Measurements from ENCODE around the gene SRD5A2. TPM values are rescaled to one million over a fixed set of nuclear protein-coding genes. Genes with fewer than 3 reads are reported as not detected.

Gene SRD5A2
- total RNA-seq, 3 donors from 2014 or later, result 0.32 to 0.33 TPM; not detected in 1

DNA sequence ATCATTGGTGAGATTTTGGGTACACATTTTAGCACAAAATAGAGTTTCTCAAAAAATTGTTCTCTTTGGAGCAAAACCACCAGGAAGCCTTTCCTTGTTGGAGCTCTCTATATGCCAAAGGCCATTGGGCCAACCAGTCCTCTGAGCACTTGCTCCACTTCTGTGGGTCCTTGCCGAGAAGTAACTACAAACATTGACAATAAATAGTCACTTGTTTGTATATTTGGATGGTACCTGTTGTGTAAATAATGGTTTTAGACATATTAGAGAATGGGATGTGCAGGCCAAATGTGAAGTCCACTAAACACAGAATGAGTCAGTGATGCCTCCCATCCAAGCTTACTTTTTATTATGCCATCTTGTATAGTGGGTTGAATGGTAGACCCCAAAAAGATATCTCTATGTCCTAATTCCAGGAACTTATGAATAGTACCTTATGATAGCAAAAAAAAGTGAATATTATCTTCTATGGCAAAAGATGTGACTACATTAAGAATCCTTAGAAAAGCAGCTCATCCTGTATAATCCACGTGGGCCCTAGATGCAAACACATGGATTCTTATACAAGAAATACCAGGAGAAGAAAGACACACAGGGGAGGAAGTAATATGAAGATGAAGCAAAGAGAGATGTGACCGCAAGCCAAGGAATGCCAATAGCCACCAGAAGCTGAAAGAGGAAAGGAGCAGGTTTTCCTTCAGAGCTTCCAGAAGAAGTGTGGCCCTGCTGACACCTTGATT, 24.6 kb downstream of the SRD5A2 start:
- Histone ChIP-seq H3K4me3 (no peak overlapping the region), H3K27ac (no peak overlapping the region), H3K27me3 (no peaks in the 10 kb centered on the region), H3K36me3 (no peaks in the 10 kb centered on the region), H3K4me1 (no peaks in the 10 kb centered on the region), H3K9me3 (peaks cover 5 to 17% of the 10 kb centered on the region in 2 donors)
- no peak for TF ChIP-seq POLR2AphosphoS5 (IDR thresholded peaks at IDR 0.05)
- TF ChIP-seq, protein P1, sequence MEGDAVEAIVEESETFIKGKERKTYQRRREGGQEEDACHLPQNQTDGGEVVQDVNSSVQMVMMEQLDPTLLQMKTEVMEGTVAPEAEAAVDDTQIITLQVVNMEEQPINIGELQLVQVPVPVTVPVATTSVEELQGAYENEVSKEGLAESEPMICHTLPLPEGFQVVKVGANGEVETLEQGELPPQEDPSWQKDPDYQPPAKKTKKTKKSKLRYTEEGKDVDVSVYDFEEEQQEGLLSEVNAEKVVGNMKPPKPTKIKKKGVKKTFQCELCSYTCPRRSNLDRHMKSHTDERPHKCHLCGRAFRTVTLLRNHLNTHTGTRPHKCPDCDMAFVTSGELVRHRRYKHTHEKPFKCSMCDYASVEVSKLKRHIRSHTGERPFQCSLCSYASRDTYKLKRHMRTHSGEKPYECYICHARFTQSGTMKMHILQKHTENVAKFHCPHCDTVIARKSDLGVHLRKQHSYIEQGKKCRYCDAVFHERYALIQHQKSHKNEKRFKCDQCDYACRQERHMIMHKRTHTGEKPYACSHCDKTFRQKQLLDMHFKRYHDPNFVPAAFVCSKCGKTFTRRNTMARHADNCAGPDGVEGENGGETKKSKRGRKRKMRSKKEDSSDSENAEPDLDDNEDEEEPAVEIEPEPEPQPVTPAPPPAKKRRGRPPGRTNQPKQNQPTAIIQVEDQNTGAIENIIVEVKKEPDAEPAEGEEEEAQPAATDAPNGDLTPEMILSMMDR (IDR thresholded peaks at IDR 0.05), result no peak
- no peak for TF ChIP-seq POLR2A (IDR thresholded peaks at IDR 0.05)
- intact Hi-C loops (cut with DNase I; ENCODE audit: low total_unique reads), result no loop called here
- DNase-seq (ENCODE audit: low spot score in 2 of 2), result no peak

DNA sequence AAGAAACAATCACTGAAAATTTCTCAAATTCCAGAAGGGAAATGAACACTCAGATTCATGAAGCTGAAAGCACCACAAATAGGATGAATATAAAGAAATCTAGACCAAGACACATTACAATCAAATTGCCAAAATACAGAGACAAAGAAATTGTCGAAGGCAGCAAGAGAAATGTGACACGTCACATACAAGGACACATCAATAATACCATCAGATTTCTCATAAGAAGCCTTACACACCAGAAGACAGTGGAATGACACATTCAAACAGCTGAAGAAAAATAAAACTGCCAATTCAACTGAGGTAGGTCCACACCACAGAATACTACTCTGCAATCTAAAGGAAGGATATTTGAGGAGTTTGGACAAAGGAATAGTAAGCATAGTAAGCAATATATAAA, 27.4 kb downstream of the SRD5A2 start:
- no peak overlapping the region for H3K4me3 ChIP-seq
- no peak for DNase-seq (ENCODE audit: low spot score in 2 of 2)

DNA sequence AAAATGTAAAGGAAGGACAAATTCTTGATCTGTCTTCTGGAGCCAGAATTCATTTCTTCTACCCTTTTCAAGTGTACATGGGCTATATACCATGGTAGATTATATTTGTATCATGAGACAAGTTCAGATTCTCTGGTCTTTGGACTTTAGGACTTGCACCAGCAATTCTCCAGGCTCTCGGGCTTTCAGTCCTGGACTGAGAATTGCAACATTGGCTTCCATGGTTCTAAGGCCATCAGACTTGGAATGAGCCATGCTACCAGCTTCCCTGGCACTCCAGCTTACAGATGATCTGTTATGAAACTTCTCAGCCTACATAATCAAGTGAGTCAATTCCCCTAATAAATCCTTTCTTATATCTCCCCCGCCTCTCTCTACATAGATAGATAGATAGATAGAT, 33.3 kb downstream of the SRD5A2 start:
- Histone ChIP-seq H3K27ac (no peak overlapping the region), H3K4me1 (no peaks in the 10 kb centered on the region), H3K36me3 (no peaks in the 10 kb centered on the region), H3K4me3 (no peak overlapping the region), H3K27me3 (no peaks in the 10 kb centered on the region), H3K9me3 (peaks cover 0 to 23% of the 10 kb centered on the region in 2 donors)
- DNase-seq (ENCODE audit: low spot score in 2 of 2), result no peak
- TF ChIP-seq, protein P1 (IDR thresholded peaks at IDR 0.05), result no peak
- no peak for TF ChIP-seq POLR2A (IDR thresholded peaks at IDR 0.05)
- TF ChIP-seq POLR2AphosphoS5 (IDR thresholded peaks at IDR 0.05), result no peak
- intact Hi-C loops (cut with DNase I; ENCODE audit: low total_unique reads), result no loop called here

More for the DNA sequence above, 27.4 kb downstream of the SRD5A2 start:
- intact Hi-C loops (cut with DNase I; ENCODE audit: low total_unique reads), result no loop called here
- Histone ChIP-seq H3K27ac (no peak overlapping the region), H3K9me3 (peaks cover 5 to 17% of the 10 kb centered on the region in 2 donors), H3K36me3 (no peaks in the 10 kb centered on the region), H3K4me1 (no peaks in the 10 kb centered on the region), H3K27me3 (no peaks in the 10 kb centered on the region)
- TF ChIP-seq, protein P1 (IDR thresholded peaks at IDR 0.05), result no peak
- no peak for TF ChIP-seq POLR2A (IDR thresholded peaks at IDR 0.05)
- TF ChIP-seq POLR2AphosphoS5 (IDR thresholded peaks at IDR 0.05), result no peak

DNA sequence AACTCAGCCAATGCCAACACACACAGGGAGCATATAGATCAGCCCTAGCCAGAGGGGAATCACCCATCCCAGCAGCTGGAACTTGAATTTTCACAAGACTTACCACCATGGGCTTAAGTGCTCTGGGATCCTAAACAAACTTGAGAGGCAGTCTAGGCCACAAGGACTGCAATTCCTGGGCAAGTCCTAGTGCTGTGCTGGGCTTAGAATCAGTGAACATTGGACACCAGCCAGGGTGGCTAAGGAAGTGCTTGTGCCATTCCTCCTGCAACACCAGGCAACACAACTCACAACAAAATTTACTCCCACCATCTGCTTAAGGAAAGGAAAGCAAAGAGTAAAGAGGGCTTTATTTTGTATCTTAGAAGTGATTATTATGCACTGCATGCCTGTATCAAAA, 38.9 kb downstream of the SRD5A2 start:
- intact Hi-C loops (cut with DNase I; ENCODE audit: low total_unique reads), result no loop called here
- no peaks in the 10 kb centered on the region for H3K4me1 ChIP-seq

DNA sequence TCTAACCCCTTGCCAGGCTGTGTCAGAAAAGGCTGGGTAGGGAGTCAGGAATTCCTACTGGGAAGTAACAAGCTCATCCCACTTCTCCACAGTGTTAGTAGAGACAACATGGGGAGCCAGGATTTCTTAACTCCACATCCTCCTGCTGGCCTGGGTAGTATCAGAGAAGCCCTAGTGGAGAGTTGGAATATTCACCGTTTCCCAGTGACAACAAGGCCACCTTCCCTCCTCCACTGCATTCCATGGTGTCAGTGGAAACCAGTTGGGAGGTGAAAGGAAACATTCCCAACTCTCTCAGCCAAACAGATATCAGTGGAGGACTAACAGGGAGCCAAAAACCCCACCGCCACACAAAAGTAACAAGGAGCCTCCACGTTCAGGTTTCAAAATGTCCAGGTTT, 41.2 kb downstream of the SRD5A2 start:
- Histone ChIP-seq H3K4me1 (no peaks in the 10 kb centered on the region), H3K36me3 (no peaks in the 10 kb centered on the region), H3K9me3 (peaks cover 0 to 22% of the 10 kb centered on the region in 2 donors), H3K4me3 (no peak overlapping the region), H3K27ac (no peak overlapping the region), H3K27me3 (no peaks in the 10 kb centered on the region)
- intact Hi-C loops (cut with DNase I; ENCODE audit: low total_unique reads), result no loop called here
- TF ChIP-seq, protein P1 (IDR thresholded peaks at IDR 0.05), result no peak
- TF ChIP-seq POLR2A (IDR thresholded peaks at IDR 0.05) (no peak), POLR2AphosphoS5 (IDR thresholded peaks at IDR 0.05) (no peak)
- no peak for DNase-seq (ENCODE audit: low spot score in 2 of 2)

More for the DNA sequence above, 38.9 kb downstream of the SRD5A2 start:
- Histone ChIP-seq H3K9me3 (peaks cover 0 to 22% of the 10 kb centered on the region in 2 donors), H3K4me3 (no peak overlapping the region), H3K27me3 (no peaks in the 10 kb centered on the region), H3K36me3 (no peaks in the 10 kb centered on the region), H3K27ac (no peak overlapping the region)
- no peak for TF ChIP-seq POLR2AphosphoS5 (IDR thresholded peaks at IDR 0.05)
- TF ChIP-seq, protein P1 (IDR thresholded peaks at IDR 0.05), result no peak
- TF ChIP-seq POLR2A (IDR thresholded peaks at IDR 0.05), result no peak
- DNase-seq (ENCODE audit: low spot score in 2 of 2), result no peak

All from breast epithelium (tissue), 4 donors.